HepG2 (cell line): ENCODE measurements around the gene NAT10. TPM values are rescaled to one million over a fixed set of nuclear protein-coding genes. Genes with fewer than 3 reads are reported as not detected.

Experiments used
- AHR ChIP-seq: IDR thresholded peaks from 2 replicates; pipeline ENCODE4 v1.6.1; 2018; ENCODE audit warnings: missing genetic modification reagents, missing compliant biosample characterization
- ARNT2 ChIP-seq: sonication (generic); formaldehyde crosslinking; IDR thresholded peaks from 2 replicates; pipeline ENCODE4 v1.8.0; 2022; ENCODE audit warnings: mild to moderate bottlenecking, low read depth, missing genetic modification reagents, moderate library complexity
- ESRRA ChIP-seq: sonication (generic); formaldehyde crosslinking; IDR thresholded peaks from 2 replicates; pipeline ENCODE4 v1.5.1; 2020; ENCODE audit warnings: mild to moderate bottlenecking, low read depth, missing genetic modification reagents
- HNRNPUL1 ChIP-seq: fragments of 200-400 bp; formaldehyde crosslinking; IDR thresholded peaks from 2 replicates; pipeline ENCODE4 v1.6.1; 2017; ENCODE audit warnings: low read depth, mild to moderate bottlenecking, low read length, moderate library complexity
- HOXA3 ChIP-seq: sonication (generic); formaldehyde crosslinking; IDR thresholded peaks from 2 replicates; pipeline ENCODE4 v1.5.0; 2020; ENCODE audit warnings: missing genetic modification reagents
- ISL2 ChIP-seq: sonication (generic); formaldehyde crosslinking; IDR thresholded peaks from 2 replicates; pipeline ENCODE4 v1.5.0; 2020; ENCODE audit warnings: missing genetic modification reagents
- KDM6A ChIP-seq: IDR thresholded peaks from 2 replicates; pipeline ENCODE4 v1.6.1; 2016; ENCODE audit warnings: low read depth
- NR3C1 ChIP-seq: sonication (generic); formaldehyde crosslinking; IDR thresholded peaks from 2 replicates; pipeline ENCODE4 v1.4.0; 2020; ENCODE audit warnings: missing genetic modification reagents
- TEAD3 ChIP-seq: optimal IDR thresholded peaks from 2 replicates; pipeline ENCODE3; 2016; ENCODE audit warnings: borderline replicate concordance
- TP53 ChIP-seq: sonication (generic); formaldehyde crosslinking; conservative IDR thresholded peaks from 2 replicates; pipeline ENCODE4 v1.4.0; 2020; ENCODE audit warnings: missing genetic modification reagents
- XBP1 ChIP-seq: sonication (generic); formaldehyde crosslinking; IDR thresholded peaks from 2 replicates; pipeline ENCODE4 v1.5.0; 2020; ENCODE audit warnings: missing genetic modification reagents
- ZBTB42 ChIP-seq: sonication (generic); formaldehyde crosslinking; IDR thresholded peaks from 2 replicates; pipeline ENCODE4 v1.5.0; 2020; ENCODE audit warnings: mild to moderate bottlenecking, missing genetic modification reagents
- ZNF101 ChIP-seq: sonication (generic); formaldehyde crosslinking; IDR thresholded peaks from 2 replicates; pipeline ENCODE4 v1.4.0; 2020; ENCODE audit warnings: mild to moderate bottlenecking, low read depth, missing genetic modification reagents, borderline replicate concordance
- polyA plus RNA-seq, 8 experiments: library from polyadenylated mRNA; depleted of rRNA in 3 of 8; stranded (reverse) in 7 of 8; unstranded in 1 of 8; fragments of >200 nt; fragmentation: Illumina TruSeq in 4 of 8; extraction: Trizol in 4 of 8; gene quantifications; 2 replicates each; pipeline versions ENCODE4 v1.2.1 to v1.2.3, GENCODE V29; 2011 to 2016; ENCODE audit warnings: low read depth in 4 of 8, missing spikeins in 1 of 8, mixed read lengths in 1 of 8; ENCODE audit not compliant: insufficient read depth in 1 of 8
- total RNA-seq, 5 experiments: library from RNA; depleted of rRNA; stranded (reverse); fragments of >200 nt; fragmentation: Illumina TruSeq; extraction: Trizol; gene quantifications; 2 replicates each; pipeline ENCODE4 v1.2.3, GENCODE V29; 2016; ENCODE audit warnings: low read depth in 1 of 5
- TF ChIP-seq, protein P1 (sequence below): IDR thresholded peaks from 2 replicates; pipeline ENCODE4 v1.6.1; 2012; ENCODE audit warnings: low read depth, low read length, improper control_type of control experiment
- TF ChIP-seq, protein P2 (sequence below): sonication (generic); formaldehyde crosslinking; IDR thresholded peaks from 2 replicates; pipeline ENCODE4 v1.4.0; 2020; ENCODE audit warnings: missing genetic modification reagents
- TF ChIP-seq, protein P3 (sequence below): sonication (generic); formaldehyde crosslinking; IDR thresholded peaks from 2 replicates; pipeline ENCODE4 v1.4.0; 2020; ENCODE audit warnings: low read depth, mild to moderate bottlenecking, missing genetic modification reagents
- TF ChIP-seq, protein P4 (sequence below): sonication (generic); formaldehyde crosslinking; IDR thresholded peaks from 2 replicates; pipeline ENCODE4 v1.5.0; 2020; ENCODE audit warnings: mild to moderate bottlenecking, missing genetic modification reagents, borderline replicate concordance
- TF ChIP-seq, protein P5 (sequence below): IDR thresholded peaks from 2 replicates; pipeline ENCODE4 v1.6.1; 2016

NAT10 gene
- total and polyA plus RNA-seq, 2 of the 13 experiments (the other 11 are each of a cell fraction or from before 2014, with no cell fraction given), result 33.9 to 51.9 TPM

DNA sequence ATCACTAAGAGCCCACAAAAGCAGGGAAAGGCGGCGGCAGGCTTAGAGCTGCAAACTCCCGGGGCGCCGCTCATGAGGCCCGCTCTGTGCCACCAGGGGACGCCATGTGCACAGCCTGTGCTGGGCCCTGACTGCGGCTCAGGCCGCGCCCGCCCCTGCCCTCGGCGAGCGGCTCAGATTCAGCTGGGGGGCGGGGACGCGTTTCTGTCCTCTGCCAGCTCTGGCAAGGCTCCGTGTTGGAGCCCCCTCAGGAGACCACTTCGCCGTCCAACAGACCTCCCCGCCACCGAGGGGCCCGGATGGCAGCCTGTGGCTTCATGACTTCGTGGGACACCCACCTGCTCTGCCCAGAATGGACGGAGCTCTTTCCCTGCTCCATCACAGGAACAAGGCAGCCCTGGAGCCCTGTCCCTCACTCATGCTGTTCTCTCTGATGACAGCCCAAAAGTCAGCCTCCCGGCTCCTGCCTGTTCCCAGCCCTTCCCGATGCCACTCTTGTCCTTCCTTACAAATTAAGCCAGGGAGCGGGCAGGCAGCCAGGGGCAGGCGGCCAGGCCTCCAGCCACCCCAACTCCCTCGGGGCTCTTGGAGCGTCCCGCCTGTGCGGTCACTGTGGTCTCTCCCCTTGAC lies 69.1 kb downstream of the NAT10 start (continued):
- TF ChIP-seq, protein P1, sequence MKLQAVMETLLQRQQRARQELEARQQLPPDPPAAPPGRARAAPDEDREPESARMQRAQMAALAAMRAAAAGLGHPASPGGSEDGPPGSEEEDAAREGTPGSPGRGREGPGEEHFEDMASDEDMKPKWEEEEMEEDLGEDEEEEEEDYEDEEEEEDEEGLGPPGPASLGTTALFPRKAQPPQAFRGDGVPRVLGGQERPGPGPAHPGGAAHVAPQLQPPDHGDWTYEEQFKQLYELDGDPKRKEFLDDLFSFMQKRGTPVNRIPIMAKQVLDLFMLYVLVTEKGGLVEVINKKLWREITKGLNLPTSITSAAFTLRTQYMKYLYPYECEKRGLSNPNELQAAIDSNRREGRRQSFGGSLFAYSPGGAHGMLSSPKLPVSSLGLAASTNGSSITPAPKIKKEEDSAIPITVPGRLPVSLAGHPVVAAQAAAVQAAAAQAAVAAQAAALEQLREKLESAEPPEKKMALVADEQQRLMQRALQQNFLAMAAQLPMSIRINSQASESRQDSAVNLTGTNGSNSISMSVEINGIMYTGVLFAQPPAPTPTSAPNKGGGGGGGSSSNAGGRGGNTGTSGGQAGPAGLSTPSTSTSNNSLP, result no peak
- TF ChIP-seq TEAD3 (peak; percentile 20), ESRRA (CRISPR knock-in tag) (no peak), ZBTB42 (no peak), KDM6A (CRISPR knock-in tag) (no peak), NR3C1 (CRISPR knock-in tag) (no peak), XBP1 (CRISPR knock-in tag) (no peak), ISL2 (CRISPR knock-in tag) (peak; percentile 46; the same call in 1 of the 2 replicates), ARNT2 (CRISPR knock-in tag) (no peak; the same call in 1 of the 2 replicates), HNRNPUL1 (no peak), AHR (CRISPR knock-in tag) (no peak), TP53 (0 out of 2 replicates have a peak, but pooled peaks have one; percentile 58), ZNF101 (CRISPR knock-in tag) (no peak), HOXA3 (CRISPR knock-in tag) (peak; percentile 50; the same call in 1 of the 2 replicates)
- TF ChIP-seq, protein P2, sequence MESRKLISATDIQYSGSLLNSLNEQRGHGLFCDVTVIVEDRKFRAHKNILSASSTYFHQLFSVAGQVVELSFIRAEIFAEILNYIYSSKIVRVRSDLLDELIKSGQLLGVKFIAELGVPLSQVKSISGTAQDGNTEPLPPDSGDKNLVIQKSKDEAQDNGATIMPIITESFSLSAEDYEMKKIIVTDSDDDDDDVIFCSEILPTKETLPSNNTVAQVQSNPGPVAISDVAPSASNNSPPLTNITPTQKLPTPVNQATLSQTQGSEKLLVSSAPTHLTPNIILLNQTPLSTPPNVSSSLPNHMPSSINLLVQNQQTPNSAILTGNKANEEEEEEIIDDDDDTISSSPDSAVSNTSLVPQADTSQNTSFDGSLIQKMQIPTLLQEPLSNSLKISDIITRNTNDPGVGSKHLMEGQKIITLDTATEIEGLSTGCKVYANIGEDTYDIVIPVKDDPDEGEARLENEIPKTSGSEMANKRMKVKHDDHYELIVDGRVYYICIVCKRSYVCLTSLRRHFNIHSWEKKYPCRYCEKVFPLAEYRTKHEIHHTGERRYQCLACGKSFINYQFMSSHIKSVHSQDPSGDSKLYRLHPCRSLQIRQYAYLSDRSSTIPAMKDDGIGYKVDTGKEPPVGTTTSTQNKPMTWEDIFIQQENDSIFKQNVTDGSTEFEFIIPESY (CRISPR knock-in tag), result peak; percentile 84
- TF ChIP-seq, protein P3, sequence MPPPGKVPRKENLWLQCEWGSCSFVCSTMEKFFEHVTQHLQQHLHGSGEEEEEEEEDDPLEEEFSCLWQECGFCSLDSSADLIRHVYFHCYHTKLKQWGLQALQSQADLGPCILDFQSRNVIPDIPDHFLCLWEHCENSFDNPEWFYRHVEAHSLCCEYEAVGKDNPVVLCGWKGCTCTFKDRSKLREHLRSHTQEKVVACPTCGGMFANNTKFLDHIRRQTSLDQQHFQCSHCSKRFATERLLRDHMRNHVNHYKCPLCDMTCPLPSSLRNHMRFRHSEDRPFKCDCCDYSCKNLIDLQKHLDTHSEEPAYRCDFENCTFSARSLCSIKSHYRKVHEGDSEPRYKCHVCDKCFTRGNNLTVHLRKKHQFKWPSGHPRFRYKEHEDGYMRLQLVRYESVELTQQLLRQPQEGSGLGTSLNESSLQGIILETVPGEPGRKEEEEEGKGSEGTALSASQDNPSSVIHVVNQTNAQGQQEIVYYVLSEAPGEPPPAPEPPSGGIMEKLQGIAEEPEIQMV (CRISPR knock-in tag), result no peak
- TF ChIP-seq, protein P4, sequence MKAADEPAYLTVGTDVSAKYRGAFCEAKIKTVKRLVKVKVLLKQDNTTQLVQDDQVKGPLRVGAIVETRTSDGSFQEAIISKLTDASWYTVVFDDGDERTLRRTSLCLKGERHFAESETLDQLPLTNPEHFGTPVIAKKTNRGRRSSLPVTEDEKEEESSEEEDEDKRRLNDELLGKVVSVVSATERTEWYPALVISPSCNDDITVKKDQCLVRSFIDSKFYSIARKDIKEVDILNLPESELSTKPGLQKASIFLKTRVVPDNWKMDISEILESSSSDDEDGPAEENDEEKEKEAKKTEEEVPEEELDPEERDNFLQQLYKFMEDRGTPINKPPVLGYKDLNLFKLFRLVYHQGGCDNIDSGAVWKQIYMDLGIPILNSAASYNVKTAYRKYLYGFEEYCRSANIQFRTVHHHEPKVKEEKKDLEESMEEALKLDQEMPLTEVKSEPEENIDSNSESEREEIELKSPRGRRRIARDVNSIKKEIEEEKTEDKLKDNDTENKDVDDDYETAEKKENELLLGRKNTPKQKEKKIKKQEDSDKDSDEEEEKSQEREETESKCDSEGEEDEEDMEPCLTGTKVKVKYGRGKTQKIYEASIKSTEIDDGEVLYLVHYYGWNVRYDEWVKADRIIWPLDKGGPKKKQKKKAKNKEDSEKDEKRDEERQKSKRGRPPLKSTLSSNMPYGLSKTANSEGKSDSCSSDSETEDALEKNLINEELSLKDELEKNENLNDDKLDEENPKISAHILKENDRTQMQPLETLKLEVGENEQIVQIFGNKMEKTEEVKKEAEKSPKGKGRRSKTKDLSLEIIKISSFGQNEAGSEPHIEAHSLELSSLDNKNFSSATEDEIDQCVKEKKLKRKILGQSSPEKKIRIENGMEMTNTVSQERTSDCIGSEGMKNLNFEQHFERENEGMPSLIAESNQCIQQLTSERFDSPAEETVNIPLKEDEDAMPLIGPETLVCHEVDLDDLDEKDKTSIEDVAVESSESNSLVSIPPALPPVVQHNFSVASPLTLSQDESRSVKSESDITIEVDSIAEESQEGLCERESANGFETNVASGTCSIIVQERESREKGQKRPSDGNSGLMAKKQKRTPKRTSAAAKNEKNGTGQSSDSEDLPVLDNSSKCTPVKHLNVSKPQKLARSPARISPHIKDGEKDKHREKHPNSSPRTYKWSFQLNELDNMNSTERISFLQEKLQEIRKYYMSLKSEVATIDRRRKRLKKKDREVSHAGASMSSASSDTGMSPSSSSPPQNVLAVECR (CRISPR knock-in tag), result peak; percentile 66; the same call in 1 of the 2 replicates
- TF ChIP-seq, protein P5, sequence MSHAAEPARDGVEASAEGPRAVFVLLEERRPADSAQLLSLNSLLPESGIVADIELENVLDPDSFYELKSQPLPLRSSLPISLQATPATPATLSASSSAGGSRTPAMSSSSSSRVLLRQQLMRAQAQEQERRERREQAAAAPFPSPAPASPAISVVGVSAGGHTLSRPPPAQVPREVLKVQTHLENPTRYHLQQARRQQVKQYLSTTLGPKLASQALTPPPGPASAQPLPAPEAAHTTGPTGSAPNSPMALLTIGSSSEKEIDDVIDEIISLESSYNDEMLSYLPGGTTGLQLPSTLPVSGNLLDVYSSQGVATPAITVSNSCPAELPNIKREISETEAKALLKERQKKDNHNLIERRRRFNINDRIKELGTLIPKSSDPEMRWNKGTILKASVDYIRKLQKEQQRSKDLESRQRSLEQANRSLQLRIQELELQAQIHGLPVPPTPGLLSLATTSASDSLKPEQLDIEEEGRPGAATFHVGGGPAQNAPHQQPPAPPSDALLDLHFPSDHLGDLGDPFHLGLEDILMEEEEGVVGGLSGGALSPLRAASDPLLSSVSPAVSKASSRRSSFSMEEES (CRISPR knock-in tag), result no peak
